Measurements from ENCODE around the gene AOPEP.

Gene AOPEP

DNA sequence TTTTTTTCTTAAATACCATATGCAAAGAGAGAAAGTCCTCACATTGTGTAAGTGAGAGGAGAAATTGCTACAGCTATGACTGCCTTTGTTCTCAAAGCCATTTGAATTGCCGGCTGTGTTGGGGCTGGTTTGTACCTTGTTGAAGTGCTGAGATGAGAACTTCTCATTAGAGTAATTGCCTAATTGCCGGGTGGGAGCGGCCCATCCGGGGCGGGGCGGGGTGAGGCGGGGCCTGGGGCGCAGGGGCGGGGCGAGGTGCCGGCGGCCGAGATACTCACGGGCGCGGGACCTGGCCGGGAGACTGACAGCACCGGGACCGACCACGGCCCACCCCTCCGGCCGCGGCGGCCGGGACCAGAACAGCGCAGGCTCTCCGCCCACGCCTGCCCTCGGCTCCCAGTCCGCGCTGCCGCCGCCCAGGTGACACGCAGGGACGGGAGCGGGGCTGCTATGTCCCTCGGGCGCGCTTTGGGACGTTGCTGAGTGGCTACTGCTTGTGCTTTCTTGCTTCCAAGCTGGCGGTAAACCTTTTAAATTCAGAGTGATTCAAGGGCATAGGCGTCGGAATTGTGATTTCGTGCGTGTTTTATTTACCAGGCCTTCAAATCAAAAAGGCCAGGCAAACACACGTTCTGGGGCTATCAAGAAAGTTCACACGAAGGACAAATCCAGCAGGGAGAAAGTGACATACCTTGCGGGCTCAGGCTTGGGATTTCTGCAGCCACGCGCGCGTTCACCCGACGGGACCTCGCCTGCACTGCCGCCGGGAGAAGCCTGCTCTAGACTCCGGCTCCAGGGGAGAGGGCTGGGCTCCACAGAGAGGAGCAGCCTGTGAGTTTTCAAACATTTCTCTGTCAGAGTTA is 322.0 kb downstream of the AOPEP start:
- peak; percentile 39 for DNase-seq

DNA sequence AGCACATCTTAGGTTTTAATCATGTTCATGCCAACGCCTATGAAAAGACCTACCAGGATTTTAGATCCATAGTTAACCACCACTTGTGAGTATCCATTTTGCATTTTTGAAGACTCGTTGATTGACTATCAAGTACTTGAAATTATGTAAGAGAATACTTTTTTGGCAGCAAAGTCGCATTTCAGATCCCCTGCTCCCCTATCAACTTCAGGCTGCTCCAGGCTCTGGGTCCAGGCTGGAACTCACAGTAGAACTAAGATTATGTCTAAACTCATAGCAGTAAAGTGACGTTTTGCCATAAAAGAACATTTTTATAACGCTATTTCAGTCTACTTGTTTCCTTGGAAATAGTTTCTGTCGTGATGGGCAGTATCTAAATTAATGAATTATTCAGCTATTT is 323.3 kb downstream of the AOPEP start:
- DNase-seq, result no peak

DNA sequence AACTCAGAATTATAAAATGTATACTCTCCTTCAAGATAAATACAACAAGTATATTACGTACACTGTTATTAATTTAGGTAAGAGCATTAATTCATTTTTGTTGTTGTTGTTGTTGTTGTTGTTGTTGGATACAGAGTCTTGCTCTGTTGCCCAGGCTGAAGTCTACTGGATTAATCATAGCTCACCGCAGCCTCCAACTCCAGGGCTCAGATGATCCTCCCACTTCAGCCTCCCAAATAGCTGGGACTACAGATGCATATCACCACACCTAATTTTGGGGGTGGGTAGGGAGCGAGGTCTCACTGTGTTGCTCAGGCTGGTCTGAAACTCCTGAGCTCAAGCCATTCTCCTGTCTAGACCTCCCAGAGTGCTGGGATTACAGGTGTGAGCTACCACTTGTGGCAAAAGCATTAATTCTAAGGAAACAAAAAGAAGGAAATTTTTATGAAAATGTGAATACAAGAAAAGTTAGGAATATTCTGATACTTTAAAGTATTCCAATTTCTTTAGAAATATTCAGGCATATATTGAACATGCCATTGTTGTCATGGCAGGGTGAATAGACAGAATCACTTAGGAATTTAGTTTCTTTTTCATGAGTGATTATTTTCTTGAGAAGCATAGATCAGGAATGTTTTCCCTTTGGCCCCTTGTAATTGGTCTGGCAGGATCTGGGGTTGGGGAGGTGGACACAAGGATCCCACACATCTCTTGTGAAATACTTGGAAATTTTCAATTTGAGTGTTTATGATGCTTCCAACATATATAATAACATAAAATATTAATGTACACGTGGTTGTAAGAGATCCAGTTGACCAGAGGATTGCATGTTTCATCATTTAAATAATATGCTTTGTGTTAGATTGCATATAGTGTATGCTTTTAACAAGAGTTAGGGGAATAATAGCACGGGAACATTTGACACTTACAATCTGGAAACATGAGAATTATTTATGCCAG is 327.4 kb downstream of the AOPEP start:
- no peak for DNase-seq

DNA sequence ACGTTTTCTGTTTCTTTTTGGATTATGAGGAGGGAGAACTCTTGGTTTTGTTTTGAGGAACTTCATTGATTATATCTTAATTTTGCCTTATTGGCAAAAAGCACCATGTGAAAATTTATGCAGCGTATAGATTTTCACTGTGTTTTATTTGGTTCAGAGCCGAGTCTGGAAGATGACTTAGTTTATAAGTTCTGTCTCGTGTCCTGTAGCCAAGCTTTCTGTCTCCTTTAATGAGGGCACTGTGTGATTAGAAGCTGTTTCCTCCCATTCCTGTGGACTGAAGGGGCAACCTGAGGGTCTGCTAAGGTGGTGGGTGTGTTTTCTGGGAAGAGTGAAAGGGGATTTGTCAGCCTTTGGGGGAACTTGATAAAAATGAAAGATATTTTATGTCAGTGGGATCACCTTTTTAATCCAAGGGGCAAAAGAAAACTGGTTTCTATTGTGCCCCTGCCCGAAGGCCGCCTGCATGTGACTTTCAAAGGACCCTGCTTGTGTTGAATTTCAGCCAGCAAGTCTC is 328.9 kb downstream of the AOPEP start:
- DNase-seq, result no peak

GRCh38 chr9:95055851-95056551 is 329.5 kb downstream of the AOPEP start:
- no peak for DNase-seq

DNA sequence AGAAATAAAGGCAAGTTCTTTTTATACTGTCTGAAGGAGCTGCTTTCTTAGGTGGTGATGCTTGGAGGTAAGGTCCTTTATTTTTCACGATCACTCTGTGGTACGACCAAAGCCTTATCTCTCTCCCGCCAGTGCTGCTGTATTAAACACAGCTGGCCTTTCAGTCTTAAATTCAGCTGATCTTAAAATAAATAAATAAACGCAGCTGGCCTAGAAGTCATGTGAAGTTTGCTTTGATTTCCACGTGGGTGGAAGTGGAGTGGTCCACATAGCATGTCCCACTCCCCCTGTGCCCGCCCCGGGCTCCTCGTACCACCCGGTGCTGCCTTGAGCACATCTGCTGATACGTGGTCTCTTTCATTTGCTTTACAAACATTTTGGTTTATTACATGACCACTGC is 330.6 kb downstream of the AOPEP start:
- no peak for DNase-seq

- no peak for DNase-seq
Observed at GRCh38 chr9:95058121-95058785, 331.8 kb downstream of the AOPEP start.

- DNase-seq, result no peak
Observed at GRCh38 chr9:95058795-95059386, 332.4 kb downstream of the AOPEP start.

DNA sequence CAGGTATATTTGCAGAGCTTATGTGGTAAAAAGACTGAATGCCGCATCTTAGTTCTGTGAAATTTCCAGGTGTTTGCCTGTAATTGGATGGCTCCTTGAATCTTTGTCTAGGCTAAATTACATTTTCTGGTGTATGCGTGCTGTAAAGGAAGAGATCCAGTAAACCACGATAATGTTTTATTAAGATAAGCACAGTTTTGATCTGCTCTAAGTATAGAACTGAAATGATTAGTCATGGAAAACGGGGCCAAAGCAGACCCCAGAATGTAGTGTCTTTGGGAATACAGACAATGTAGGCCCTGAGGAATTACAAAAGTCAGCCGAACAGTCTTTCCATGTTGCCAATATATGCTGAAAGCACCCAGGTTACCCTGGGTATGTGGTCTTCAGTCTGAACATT is 333.7 kb downstream of the AOPEP start:
- DNase-seq, result no peak

DNA sequence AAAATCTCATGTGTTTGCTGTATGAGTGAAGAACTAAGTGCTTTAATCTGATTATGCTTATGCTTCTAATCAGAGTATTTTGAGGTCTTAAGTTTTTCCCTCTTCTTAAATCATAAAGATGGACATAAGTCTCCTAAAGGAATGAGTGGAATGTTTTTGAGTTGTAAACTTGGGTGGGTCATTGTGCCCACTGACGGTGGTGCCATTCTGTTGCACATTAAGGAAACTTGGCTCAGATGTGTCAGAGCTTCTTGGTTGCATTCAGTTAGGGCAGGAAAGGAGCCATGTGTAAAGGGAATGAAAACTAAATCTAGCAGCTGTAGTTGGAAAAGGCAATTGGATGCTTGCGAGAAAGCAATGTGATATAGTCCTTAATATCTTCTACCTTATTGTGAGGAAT is 334.4 kb downstream of the AOPEP start:
- DNase-seq, result no peak

DNA sequence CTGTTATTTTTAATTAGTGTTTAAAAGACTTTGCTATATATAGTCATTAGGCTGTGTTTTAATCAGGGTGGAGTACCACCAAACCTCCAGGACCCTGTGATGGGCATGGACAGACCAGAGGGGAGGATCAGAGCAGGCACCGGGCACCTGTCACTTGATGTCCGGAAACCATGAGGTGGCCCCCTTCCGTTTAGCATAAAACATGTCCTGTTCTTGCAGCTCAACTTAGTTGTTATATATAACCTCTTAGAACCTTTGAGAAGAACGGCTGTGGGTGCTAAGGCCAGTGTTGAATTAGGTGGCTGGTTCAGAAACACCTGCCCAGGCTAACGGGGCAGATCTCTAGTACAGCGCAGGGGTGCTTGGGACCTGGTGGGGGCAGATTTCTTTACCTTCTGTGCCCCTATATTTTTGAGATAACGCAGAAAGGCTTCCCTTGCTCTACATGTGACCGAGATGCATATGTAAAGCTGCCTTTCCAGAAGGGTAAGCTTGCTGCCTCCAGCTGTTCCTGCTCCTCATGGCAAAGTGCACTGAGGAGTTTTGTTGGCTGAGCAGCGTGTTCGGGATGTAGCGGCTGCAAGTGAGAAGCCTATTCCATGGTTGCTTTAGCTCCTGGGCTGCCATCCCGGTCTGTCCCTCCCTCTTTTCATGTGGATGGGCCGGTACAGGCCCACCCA is 335.6 kb downstream of the AOPEP start:
- no peak for DNase-seq

DNA sequence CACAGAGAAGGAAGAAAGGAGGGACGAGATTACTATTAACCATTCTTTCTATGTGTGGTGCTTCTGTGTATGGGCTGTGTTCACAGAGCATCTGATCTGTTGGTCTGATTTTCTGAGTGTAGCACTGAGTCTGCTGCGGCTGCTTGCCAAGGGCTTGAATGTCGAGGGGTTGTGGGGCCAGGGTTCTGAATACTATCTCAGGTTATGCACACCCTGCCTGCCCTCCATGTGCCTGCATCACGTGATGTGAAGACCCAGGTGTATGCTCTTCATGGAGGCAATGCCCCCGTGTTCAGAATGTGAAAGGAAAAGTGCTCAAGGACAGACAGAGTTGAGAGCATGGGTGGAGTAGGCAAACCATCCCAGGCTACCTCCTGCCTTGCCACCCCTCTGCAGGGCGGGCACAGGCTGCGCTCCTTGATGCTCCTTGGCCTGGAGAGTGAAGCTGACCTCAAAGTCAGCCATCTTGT is 336.1 kb downstream of the AOPEP start:
- DNase-seq, result no peak

DNA sequence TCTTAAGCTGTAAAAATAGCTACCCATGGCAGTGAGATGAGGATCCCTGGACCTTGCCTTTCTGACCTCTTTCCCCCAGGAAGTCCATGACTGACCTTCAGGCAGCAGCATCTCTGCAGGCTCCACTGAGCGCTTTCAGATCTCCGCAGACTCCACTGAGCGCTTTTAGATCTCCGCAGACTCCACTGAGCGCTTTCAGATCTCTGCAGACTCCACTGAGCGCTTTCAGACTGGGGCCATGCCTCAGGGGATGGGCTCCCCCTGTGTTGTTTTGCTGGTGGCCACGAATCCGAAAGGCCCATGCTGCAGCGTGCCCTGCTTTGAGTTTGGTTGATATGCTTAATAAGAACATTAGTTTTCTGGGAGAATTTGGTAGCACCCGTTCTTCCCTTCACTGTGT is 336.8 kb downstream of the AOPEP start:
- no peak for DNase-seq

GRCh38 chr9:95065224-95065623 is 338.7 kb downstream of the AOPEP start:
- no peak for DNase-seq

- no peak for DNase-seq
Observed at GRCh38 chr9:95067057-95067456, 340.6 kb downstream of the AOPEP start.

- no peak for DNase-seq
Observed at GRCh38 chr9:95067897-95068296, 341.4 kb downstream of the AOPEP start.

DNA sequence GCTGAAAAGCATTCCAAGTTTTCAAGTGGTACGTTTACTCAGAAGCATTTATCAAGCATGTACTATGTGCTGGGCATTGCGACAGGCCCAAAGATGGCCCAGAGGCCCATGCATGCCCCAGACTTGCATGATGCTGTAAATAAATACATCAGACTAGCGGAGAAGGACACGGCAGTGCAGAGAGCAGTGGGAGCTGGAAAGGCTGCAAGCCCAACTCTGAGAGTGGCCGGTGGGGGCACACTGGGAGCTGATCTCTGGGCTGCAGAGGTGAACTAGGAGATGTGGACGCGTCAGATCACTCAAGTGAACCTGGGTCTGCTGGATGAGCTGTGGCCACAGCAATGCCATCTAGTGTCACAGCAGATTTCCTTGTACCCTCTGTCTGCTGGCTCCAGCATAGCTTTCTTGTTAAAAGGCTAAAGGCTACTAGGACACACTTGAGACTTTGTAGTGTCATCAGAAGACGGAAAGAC is 344.1 kb downstream of the AOPEP start:
- DNase-seq, result no peak

DNA sequence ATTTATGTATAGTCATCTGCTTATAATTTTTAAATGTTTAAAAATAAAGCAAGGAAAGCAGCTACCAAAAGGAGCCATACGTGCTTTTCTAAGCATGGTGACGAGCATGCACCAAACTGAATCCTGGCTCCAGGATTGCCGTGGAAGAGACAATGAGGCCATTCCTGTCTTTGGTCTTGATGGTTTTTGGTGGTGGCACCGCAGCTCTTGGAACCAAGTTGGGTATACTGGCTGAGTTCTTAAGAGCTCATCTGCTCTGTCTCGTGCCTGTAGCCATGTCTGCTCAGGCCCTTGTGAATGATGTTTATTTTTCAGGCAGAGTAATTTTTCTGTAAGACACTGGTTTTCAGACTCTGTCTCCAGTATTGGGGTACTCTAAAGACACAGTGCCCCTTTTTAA is 345.0 kb downstream of the AOPEP start:
- DNase-seq, result no peak

DNA sequence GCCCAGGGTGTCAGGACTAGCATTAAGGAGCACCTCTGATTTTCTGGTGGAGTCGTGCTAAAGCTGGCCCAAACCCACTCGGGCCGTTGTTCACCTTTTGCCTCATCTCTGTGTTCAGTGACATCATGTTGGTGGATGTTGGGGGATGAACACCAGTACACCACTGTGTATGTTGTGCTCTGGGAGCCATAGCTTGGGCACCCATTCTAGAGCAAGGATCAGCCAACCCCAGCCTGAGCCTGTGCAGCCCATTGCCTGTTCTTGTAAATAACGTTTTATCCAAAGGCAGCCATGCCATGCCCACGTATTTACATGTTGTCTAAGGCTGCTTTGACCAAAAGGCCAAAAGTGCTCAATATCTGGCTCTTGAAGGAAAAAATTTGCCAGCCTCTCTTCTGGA is 345.4 kb downstream of the AOPEP start:
- DNase-seq, result no peak

DNA sequence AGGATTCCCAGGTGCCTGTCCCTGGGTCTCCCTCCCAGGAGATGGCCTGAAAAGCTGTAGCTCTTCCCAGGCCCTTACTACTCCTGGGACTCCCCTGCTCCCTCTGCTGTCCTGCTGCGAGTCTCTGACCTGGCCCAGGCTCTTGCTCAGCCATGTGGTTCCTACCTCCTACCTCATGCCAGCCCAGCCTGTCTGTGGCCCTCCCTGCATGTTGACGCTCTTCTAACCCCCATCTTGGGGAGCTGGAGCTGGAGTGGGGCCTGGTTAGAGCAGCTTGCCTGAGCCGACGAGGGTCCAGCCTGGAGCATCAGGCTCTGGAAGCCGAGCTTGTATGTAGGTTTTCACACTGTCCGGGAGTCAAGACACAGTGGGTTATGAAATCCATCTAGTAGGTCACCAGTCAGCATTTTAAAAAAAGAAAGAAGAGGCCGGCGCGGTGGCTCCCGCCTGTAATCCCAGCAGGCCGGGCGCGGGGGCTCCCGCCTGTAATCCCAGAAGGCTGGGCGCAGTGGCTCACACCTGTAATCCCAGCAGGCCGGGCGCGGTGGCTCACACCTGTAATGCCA is 346.6 kb downstream of the AOPEP start:
- no peak for DNase-seq

DNA sequence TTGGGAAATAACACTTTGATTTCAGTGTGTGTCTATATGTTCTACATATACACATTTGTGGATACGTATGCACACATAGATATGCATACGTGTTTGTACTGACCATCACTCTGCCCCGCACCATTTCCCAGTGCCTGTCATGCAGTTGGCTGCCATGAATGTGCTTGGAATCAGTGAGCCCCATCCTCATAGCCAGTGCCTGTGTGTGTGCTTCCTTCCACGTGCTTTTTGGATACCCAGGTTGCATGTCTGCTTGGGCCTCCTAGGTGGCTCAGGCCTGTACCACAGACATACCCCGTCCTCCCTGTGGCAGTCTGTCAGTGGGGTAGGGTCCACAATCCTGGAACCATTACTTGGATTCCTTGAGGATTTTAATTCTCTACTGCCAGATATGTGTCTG is 347.4 kb downstream of the AOPEP start:
- DNase-seq, result no peak

All from stimulated activated CD4-positive, alpha-beta T cell treated with anti-CD3 and anti-CD28 coated beads, Interleukin-4, amount 100 ng/mL, for 24 hours (primary cell).